WTC11 (cell line): Measurements from ENCODE around the gene MSI2. TPM values are rescaled to one million over a fixed set of nuclear protein-coding genes. Genes with fewer than 3 reads are reported as not detected.
A peak's percentile ranks its signal among the peaks of the same experiment; 100 is the strongest.

Experiments
- ATAC-seq: fragments of 200-7000 bp; cut with Tn5 transposase; 2 replicates; pipeline ENCODE4 v1.10.0; 2021; ENCODE audit warnings: mild to moderate bottlenecking, moderate library complexity
- CTCF ChIA-PET: fragments of 300-600 bp; sonication (Branson Sonifier 250); formaldehyde crosslinking; loops from one replicate; lab custom pipeline; 2021; ENCODE audit warnings: antibody characterized with exemption; lab: Charles Lee
- POLR2A ChIA-PET: fragments of 350-600 bp; sonication (Branson Sonifier 250); formaldehyde crosslinking; loops from one replicate; lab custom pipeline; 2021; ENCODE audit warnings: antibody characterized with exemption; lab: Charles Lee
- DNase-seq: peaks from one replicate; pipeline ENCODE4 v3.0.0; 2021; ENCODE audit warnings: low spot score
- H3K27ac Mint-ChIP-seq: 2 replicates; pipeline ENCODE4 v1.8.0; 2021; ENCODE audit warnings: mixed read lengths
- H3K27me3 Mint-ChIP-seq: 2 replicates; pipeline ENCODE4 v1.8.0; 2021; ENCODE audit warnings: low read depth, mild to moderate bottlenecking, moderate library complexity, mixed read lengths
- H3K36me3 Mint-ChIP-seq: 2 replicates; pipeline ENCODE4 v1.8.0; 2021; ENCODE audit warnings: mixed read lengths
- H3K4me1 Mint-ChIP-seq: 2 replicates; pipeline ENCODE4 v1.8.0; 2022; ENCODE audit warnings: mixed read lengths
- H3K4me3 Mint-ChIP-seq: 2 replicates; pipeline ENCODE4 v1.8.0; 2021; ENCODE audit warnings: mild to moderate bottlenecking, moderate library complexity, mixed read lengths
- H3K9me3 Mint-ChIP-seq: 2 replicates; pipeline ENCODE4 v1.8.0; 2021; ENCODE audit warnings: mixed read lengths
- EMX1 ChIP-seq: fragments of 250-450 bp; sonication (Bioruptor Pico); IDR thresholded peaks from 2 replicates; pipeline ENCODE4 v1.8.0; 2021; ENCODE audit warnings: mild to moderate bottlenecking
- HMGA2 ChIP-seq: fragments of 250-450 bp; sonication (Bioruptor Pico); IDR thresholded peaks from 2 replicates; pipeline ENCODE4 v1.4.0; 2021; ENCODE audit warnings: mild to moderate bottlenecking, moderate library complexity
- KAT7 ChIP-seq: sonication (generic); formaldehyde crosslinking; IDR thresholded peaks from 2 replicates; pipeline ENCODE4 v1.8.1; 2023; ENCODE audit warnings: missing genetic modification reagents, mild to moderate bottlenecking, borderline replicate concordance
- MXD4 ChIP-seq: fragments of 250-450 bp; sonication (Bioruptor Pico); IDR thresholded peaks from 2 replicates; pipeline ENCODE4 v1.8.0; 2021; ENCODE audit warnings: mild to moderate bottlenecking, moderate library complexity, borderline replicate concordance
- SP1 ChIP-seq: sonication (generic); formaldehyde crosslinking; conservative IDR thresholded peaks from 2 replicates; pipeline ENCODE4 v1.8.1; 2022; ENCODE audit warnings: missing genetic modification reagents
- ZBTB21 ChIP-seq: sonication (generic); formaldehyde crosslinking; IDR thresholded peaks from 2 replicates; pipeline ENCODE4 v1.8.1; 2023; ENCODE audit warnings: mild to moderate bottlenecking, missing genetic modification reagents, borderline replicate concordance
- ZNF263 ChIP-seq: sonication (generic); formaldehyde crosslinking; IDR thresholded peaks from 2 replicates; pipeline ENCODE4 v1.8.1; 2022; ENCODE audit warnings: low read depth, mild to moderate bottlenecking, moderate library complexity, missing genetic modification reagents
- total RNA-seq: library from RNA; stranded (reverse); gene quantifications from 3 replicates; pipeline ENCODE4 v1.2.3, GENCODE V29; 2021
- TF ChIP-seq, protein P1 (sequence below): sonication (generic); formaldehyde crosslinking; IDR thresholded peaks from 2 replicates; pipeline ENCODE4 v1.8.0; 2023; ENCODE audit warnings: mild to moderate bottlenecking, missing genetic modification reagents
- TF ChIP-seq, protein P2 (sequence below): fragments of 250-450 bp; sonication (Bioruptor Pico); IDR thresholded peaks from 2 replicates; pipeline ENCODE4 v1.9.0; 2021; ENCODE audit warnings: mild to moderate bottlenecking, borderline replicate concordance
- TF ChIP-seq, protein P3 (sequence below): sonication (generic); formaldehyde crosslinking; conservative IDR thresholded peaks from 2 replicates; pipeline ENCODE4 v1.8.1; 2023; ENCODE audit warnings: mild to moderate bottlenecking, low read depth, missing genetic modification reagents, moderate library complexity
- TF ChIP-seq, protein P4 (sequence below): sonication (generic); formaldehyde crosslinking; IDR thresholded peaks from 2 replicates; pipeline ENCODE4 v1.8.0; 2022; ENCODE audit warnings: missing genetic modification reagents

MSI2 gene
- total RNA-seq, 1 experiment from 2014 or later = 82.1 TPM

DNA sequence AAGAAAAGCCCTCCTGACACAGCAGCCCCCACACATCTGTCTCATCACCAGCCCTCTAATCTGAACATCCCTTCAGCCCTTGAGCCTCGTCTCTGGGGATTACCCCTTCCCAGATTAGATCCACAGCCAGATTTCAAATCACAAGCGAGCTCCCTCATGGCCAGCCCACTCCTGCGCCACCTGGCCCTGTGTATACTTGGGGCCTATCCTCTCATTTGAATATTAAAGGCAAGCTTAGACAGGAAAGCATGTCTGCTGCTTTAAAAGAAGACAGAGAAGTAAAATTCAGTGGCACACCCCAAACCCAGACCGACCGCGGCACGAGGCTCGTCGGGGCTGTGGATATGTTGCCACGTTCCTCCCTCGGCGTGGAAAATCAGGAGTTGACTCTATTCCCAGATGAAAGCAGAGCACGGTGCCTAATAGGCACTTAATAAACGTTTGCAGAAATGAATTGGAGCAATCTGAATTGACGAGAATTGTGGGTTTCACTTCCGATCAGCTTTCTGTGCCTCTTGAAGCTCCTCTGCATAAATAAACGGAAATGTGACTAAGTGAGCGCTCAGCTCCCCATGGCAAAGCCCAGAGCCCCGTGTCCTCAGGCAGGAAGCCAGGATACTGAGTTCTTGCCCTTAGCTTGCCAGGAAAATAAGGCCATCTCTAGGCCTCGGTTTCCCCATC is 380.8 kb downstream of the MSI2 start:
- no peak overlapping the region for H3K4me3 Mint-ChIP-seq
- peak; percentile 22 for ATAC-seq
- ChIA-PET CTCF (interaction anchor here (1.3 to 2.7 kb wide), 4 partner anchors 13 to 394 kb away, joined by 3 to 18 read pairs (median 6); no protein-coding TSS in a partner anchor), POLR2A (no interaction called here)
- H3K9me3 Mint-ChIP-seq = peaks cover 10% of the 10 kb centered on the region
- TF ChIP-seq EMX1 (CRISPR knock-in tag) = no peak
- TF ChIP-seq, protein P1, sequence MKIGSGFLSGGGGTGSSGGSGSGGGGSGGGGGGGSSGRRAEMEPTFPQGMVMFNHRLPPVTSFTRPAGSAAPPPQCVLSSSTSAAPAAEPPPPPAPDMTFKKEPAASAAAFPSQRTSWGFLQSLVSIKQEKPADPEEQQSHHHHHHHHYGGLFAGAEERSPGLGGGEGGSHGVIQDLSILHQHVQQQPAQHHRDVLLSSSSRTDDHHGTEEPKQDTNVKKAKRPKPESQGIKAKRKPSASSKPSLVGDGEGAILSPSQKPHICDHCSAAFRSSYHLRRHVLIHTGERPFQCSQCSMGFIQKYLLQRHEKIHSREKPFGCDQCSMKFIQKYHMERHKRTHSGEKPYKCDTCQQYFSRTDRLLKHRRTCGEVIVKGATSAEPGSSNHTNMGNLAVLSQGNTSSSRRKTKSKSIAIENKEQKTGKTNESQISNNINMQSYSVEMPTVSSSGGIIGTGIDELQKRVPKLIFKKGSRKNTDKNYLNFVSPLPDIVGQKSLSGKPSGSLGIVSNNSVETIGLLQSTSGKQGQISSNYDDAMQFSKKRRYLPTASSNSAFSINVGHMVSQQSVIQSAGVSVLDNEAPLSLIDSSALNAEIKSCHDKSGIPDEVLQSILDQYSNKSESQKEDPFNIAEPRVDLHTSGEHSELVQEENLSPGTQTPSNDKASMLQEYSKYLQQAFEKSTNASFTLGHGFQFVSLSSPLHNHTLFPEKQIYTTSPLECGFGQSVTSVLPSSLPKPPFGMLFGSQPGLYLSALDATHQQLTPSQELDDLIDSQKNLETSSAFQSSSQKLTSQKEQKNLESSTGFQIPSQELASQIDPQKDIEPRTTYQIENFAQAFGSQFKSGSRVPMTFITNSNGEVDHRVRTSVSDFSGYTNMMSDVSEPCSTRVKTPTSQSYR = no peak
- TF ChIP-seq MXD4 (CRISPR knock-in tag) = no peak
- no peak for TF ChIP-seq ZNF263 (CRISPR knock-in tag)
- TF ChIP-seq, protein P2, sequence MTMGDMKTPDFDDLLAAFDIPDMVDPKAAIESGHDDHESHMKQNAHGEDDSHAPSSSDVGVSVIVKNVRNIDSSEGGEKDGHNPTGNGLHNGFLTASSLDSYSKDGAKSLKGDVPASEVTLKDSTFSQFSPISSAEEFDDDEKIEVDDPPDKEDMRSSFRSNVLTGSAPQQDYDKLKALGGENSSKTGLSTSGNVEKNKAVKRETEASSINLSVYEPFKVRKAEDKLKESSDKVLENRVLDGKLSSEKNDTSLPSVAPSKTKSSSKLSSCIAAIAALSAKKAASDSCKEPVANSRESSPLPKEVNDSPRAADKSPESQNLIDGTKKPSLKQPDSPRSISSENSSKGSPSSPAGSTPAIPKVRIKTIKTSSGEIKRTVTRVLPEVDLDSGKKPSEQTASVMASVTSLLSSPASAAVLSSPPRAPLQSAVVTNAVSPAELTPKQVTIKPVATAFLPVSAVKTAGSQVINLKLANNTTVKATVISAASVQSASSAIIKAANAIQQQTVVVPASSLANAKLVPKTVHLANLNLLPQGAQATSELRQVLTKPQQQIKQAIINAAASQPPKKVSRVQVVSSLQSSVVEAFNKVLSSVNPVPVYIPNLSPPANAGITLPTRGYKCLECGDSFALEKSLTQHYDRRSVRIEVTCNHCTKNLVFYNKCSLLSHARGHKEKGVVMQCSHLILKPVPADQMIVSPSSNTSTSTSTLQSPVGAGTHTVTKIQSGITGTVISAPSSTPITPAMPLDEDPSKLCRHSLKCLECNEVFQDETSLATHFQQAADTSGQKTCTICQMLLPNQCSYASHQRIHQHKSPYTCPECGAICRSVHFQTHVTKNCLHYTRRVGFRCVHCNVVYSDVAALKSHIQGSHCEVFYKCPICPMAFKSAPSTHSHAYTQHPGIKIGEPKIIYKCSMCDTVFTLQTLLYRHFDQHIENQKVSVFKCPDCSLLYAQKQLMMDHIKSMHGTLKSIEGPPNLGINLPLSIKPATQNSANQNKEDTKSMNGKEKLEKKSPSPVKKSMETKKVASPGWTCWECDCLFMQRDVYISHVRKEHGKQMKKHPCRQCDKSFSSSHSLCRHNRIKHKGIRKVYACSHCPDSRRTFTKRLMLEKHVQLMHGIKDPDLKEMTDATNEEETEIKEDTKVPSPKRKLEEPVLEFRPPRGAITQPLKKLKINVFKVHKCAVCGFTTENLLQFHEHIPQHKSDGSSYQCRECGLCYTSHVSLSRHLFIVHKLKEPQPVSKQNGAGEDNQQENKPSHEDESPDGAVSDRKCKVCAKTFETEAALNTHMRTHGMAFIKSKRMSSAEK (CRISPR knock-in tag) = no peak
- TF ChIP-seq, protein P3, sequence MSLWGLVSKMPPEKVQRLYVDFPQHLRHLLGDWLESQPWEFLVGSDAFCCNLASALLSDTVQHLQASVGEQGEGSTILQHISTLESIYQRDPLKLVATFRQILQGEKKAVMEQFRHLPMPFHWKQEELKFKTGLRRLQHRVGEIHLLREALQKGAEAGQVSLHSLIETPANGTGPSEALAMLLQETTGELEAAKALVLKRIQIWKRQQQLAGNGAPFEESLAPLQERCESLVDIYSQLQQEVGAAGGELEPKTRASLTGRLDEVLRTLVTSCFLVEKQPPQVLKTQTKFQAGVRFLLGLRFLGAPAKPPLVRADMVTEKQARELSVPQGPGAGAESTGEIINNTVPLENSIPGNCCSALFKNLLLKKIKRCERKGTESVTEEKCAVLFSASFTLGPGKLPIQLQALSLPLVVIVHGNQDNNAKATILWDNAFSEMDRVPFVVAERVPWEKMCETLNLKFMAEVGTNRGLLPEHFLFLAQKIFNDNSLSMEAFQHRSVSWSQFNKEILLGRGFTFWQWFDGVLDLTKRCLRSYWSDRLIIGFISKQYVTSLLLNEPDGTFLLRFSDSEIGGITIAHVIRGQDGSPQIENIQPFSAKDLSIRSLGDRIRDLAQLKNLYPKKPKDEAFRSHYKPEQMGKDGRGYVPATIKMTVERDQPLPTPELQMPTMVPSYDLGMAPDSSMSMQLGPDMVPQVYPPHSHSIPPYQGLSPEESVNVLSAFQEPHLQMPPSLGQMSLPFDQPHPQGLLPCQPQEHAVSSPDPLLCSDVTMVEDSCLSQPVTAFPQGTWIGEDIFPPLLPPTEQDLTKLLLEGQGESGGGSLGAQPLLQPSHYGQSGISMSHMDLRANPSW (CRISPR knock-in tag) = no peak
- no peak for TF ChIP-seq HMGA2 (CRISPR knock-in tag)
- TF ChIP-seq, protein P4, sequence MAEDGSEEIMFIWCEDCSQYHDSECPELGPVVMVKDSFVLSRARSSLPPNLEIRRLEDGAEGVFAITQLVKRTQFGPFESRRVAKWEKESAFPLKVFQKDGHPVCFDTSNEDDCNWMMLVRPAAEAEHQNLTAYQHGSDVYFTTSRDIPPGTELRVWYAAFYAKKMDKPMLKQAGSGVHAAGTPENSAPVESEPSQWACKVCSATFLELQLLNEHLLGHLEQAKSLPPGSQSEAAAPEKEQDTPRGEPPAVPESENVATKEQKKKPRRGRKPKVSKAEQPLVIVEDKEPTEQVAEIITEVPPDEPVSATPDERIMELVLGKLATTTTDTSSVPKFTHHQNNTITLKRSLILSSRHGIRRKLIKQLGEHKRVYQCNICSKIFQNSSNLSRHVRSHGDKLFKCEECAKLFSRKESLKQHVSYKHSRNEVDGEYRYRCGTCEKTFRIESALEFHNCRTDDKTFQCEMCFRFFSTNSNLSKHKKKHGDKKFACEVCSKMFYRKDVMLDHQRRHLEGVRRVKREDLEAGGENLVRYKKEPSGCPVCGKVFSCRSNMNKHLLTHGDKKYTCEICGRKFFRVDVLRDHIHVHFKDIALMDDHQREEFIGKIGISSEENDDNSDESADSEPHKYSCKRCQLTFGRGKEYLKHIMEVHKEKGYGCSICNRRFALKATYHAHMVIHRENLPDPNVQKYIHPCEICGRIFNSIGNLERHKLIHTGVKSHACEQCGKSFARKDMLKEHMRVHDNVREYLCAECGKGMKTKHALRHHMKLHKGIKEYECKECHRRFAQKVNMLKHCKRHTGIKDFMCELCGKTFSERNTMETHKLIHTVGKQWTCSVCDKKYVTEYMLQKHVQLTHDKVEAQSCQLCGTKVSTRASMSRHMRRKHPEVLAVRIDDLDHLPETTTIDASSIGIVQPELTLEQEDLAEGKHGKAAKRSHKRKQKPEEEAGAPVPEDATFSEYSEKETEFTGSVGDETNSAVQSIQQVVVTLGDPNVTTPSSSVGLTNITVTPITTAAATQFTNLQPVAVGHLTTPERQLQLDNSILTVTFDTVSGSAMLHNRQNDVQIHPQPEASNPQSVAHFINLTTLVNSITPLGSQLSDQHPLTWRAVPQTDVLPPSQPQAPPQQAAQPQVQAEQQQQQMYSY (CRISPR knock-in tag) = no peak
- no peak for TF ChIP-seq SP1
- no peak for DNase-seq
- no peaks in the 10 kb centered on the region for H3K27me3 Mint-ChIP-seq
- H3K27ac Mint-ChIP-seq = peak overlapping the region; percentile 92
- H3K4me1 Mint-ChIP-seq = peaks cover 18% of the 10 kb centered on the region
- H3K36me3 Mint-ChIP-seq = peaks cover 9% of the 10 kb centered on the region

DNA sequence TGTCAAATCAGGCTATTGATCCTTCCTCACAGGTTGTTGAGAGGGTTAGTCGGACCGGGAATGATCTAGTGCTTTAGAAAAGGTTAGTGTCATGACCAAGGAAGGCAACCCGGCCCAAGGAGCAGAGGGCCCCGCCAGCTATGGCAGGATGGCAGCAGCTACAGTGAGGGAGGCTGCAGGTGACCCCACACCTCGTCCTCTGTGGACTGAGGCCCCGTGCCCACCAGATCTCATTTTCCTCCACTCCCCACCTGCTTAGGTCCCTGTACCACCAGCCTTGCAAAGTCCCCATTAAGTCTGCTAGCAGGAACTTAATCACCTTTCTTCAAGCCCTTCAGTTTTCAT is 381.3 kb downstream of the MSI2 start:
- Mint-ChIP-seq H3K27me3 (no peaks in the 10 kb centered on the region), H3K4me1 (peaks cover 23% of the 10 kb centered on the region), H3K9me3 (peaks cover 10% of the 10 kb centered on the region), H3K36me3 (peaks cover 9% of the 10 kb centered on the region), H3K27ac (no peak overlapping the region), H3K4me3 (no peak overlapping the region)
- CTCF ChIA-PET = interaction anchor here (2.7 kb wide), 1 partner anchor 34 kb away, joined by 18 read pairs; no protein-coding TSS in a partner anchor
- no peak for DNase-seq
- no peak for TF ChIP-seq ZBTB21 (CRISPR knock-in tag)
- no peak for TF ChIP-seq KAT7 (CRISPR knock-in tag)
- no peak for ATAC-seq
- POLR2A ChIA-PET = no interaction called here
